Trophoblast cell (in vitro differentiated cells and primary cell): ENCODE results near the gene CDH20.
A peak's percentile ranks its signal among the peaks of the same experiment; 100 is the strongest.

Source experiments
- DNase-seq, 2 donors: peaks; one replicate each; pipeline ENCODE4 v3.0.0-alpha.2; 2016
- H2AFZ ChIP-seq: 2 replicates; pipeline ENCODE4 v1.6.1; 2013; ENCODE audit warnings: low read length, moderate library complexity, mild to moderate bottlenecking; ENCODE audit not compliant: insufficient read depth, poor library complexity
- H2AK5ac ChIP-seq: 2 replicates; pipeline ENCODE4 v1.6.1; 2013; ENCODE audit warnings: mild to moderate bottlenecking, low read length
- H2BK120ac ChIP-seq: 2 replicates; pipeline ENCODE4 v1.6.1; 2013; ENCODE audit warnings: low read length, mild to moderate bottlenecking, moderate library complexity; ENCODE audit not compliant: insufficient read depth, poor library complexity
- H2BK12ac ChIP-seq: 2 replicates; pipeline ENCODE4 v1.6.1; 2013; ENCODE audit warnings: mild to moderate bottlenecking, low read length, moderate library complexity
- H2BK5ac ChIP-seq: 2 replicates; pipeline ENCODE4 v1.6.1; 2013; ENCODE audit warnings: low read length, low read depth, moderate library complexity, mild to moderate bottlenecking; ENCODE audit not compliant: poor library complexity
- H3K14ac ChIP-seq: 2 replicates; pipeline ENCODE4 v1.6.1; 2013; ENCODE audit warnings: mild to moderate bottlenecking, low read length
- H3K18ac ChIP-seq: 2 replicates; pipeline ENCODE4 v1.6.1; 2013; ENCODE audit warnings: mild to moderate bottlenecking, low read length
- H3K23ac ChIP-seq: 2 replicates; pipeline ENCODE4 v1.6.1; 2013; ENCODE audit warnings: low read length
- H3K27ac ChIP-seq: 2 replicates; pipeline ENCODE4 v1.5.1; 2013; ENCODE audit warnings: low read depth, mild to moderate bottlenecking, inconsistent platforms, low read length, moderate library complexity
- H3K27me3 ChIP-seq: 2 replicates; pipeline ENCODE4 v1.6.1; 2013; ENCODE audit warnings: inconsistent platforms, mild to moderate bottlenecking, low read length, moderate library complexity; ENCODE audit not compliant: insufficient read depth
- H3K36me3 ChIP-seq, 2 experiments: 1 replicate in 1 of 2; 2 replicates in 1 of 2; pipeline ENCODE4 v1.6.1; 2013; ENCODE audit warnings: low read length in 2 of 2, mild to moderate bottlenecking in 2 of 2, moderate library complexity in 1 of 2; ENCODE audit not compliant: insufficient read depth in 2 of 2, control insufficient read depth in 1 of 2
- H3K4ac ChIP-seq: 2 replicates; pipeline ENCODE4 v1.6.1; 2013; ENCODE audit warnings: low read depth, mild to moderate bottlenecking, low read length, moderate library complexity
- H3K4me1 ChIP-seq, 2 experiments: 1 replicate in 1 of 2; 2 replicates in 1 of 2; pipeline ENCODE4 v1.6.1; 2013; ENCODE audit warnings: low read length in 2 of 2, mild to moderate bottlenecking in 2 of 2, moderate library complexity in 1 of 2; ENCODE audit not compliant: insufficient read depth in 2 of 2, control insufficient read depth in 1 of 2
- H3K4me2 ChIP-seq: 2 replicates; pipeline ENCODE4 v1.6.1; 2013; ENCODE audit warnings: inconsistent platforms, mild to moderate bottlenecking, low read length, moderate library complexity
- H3K4me3 ChIP-seq: 2 replicates; pipeline ENCODE4 v1.5.1; 2013; ENCODE audit warnings: mild to moderate bottlenecking, low read depth, low read length, inconsistent platforms
- H3K79me1 ChIP-seq: one replicate; pipeline ENCODE4 v1.6.1; 2013; ENCODE audit warnings: low read length
- H3K79me2 ChIP-seq: 2 replicates; pipeline ENCODE4 v1.6.1; 2013; ENCODE audit warnings: low read length, mild to moderate bottlenecking; ENCODE audit not compliant: control insufficient read depth, insufficient read depth, poor library complexity
- H3K9ac ChIP-seq: 2 replicates; pipeline ENCODE4 v1.6.1; 2013; ENCODE audit warnings: mild to moderate bottlenecking, low read length
- H3K9me3 ChIP-seq: 2 replicates; pipeline ENCODE4 v1.6.1; 2013; ENCODE audit warnings: low read depth, mild to moderate bottlenecking, control low read depth, inconsistent platforms, low read length; ENCODE audit not compliant: insufficient read depth
- H4K12ac ChIP-seq: 2 replicates; pipeline ENCODE4 v1.6.1; 2013; ENCODE audit warnings: low read depth, mild to moderate bottlenecking, low read length, moderate library complexity
- H4K8ac ChIP-seq: 2 replicates; pipeline ENCODE4 v1.6.1; 2013; ENCODE audit warnings: low read depth, mild to moderate bottlenecking, low read length, moderate library complexity
- H4K91ac ChIP-seq: one replicate; pipeline ENCODE4 v1.6.1; 2013; ENCODE audit warnings: low read depth, mild to moderate bottlenecking, low read length, moderate library complexity
- WGBS: extraction: QIAGEN DNeasy Blood & Tissue Kit; methylation state at CpG from one replicate; pipeline ENCODE4 v1.1.7; 2013; ENCODE audit warnings: missing lambda C conversion rate; ENCODE audit not compliant: insufficient read length, insufficient coverage; ENCODE audit errors: extremely low coverage; 5-methylcytosine and 5-hydroxymethylcytosine counted together

CDH20 gene

GRCh38 chr18:61474918-61475317 is 141.7 kb downstream of the CDH20 start:
- Histone ChIP-seq H3K18ac (no peak overlapping the region), H4K12ac (no peak overlapping the region), H2AFZ (no peak overlapping the region), H3K14ac (no peak overlapping the region), H2BK120ac (no peak overlapping the region), H2AK5ac (no peak overlapping the region), H3K27ac (peak overlapping the region; percentile 51), H3K4me2 (no peak overlapping the region), H3K9me3 (no peaks in the 10 kb centered on the region), H4K8ac (no peak overlapping the region), H3K9ac (no peak overlapping the region), H3K79me1 (peaks cover 8% of the 10 kb centered on the region), H3K4me1 (peaks cover 8 to 11% of the 10 kb centered on the region in 2 experiments), H3K36me3 (no peaks in the 10 kb centered on the region), H3K27me3 (no peaks in the 10 kb centered on the region), H2BK5ac (no peak overlapping the region), H3K4me3 (no peak overlapping the region), H4K91ac (no peak overlapping the region), H3K79me2 (no peaks in the 10 kb centered on the region), H3K23ac (no peak overlapping the region), H3K4ac (no peak overlapping the region), H2BK12ac (no peak overlapping the region)
- WGBS = no CpG with 5 or more reads among the region's 2 CpGs
- DNase-seq = peak; percentile 15 to 57

GRCh38 chr18:61475931-61476330 is 142.7 kb downstream of the CDH20 start:
- Histone ChIP-seq H3K9me3 (no peaks in the 10 kb centered on the region), H4K12ac (no peak overlapping the region), H2BK120ac (no peak overlapping the region), H3K36me3 (no peaks in the 10 kb centered on the region), H3K79me2 (no peaks in the 10 kb centered on the region), H3K79me1 (peaks cover 8% of the 10 kb centered on the region), H3K4me1 (peaks cover 8 to 11% of the 10 kb centered on the region in 2 experiments), H2AFZ (no peak overlapping the region), H2AK5ac (no peak overlapping the region), H3K27ac (peak overlapping the region; percentile 50), H3K14ac (no peak overlapping the region), H4K91ac (no peak overlapping the region), H3K23ac (no peak overlapping the region), H3K9ac (no peak overlapping the region), H3K18ac (no peak overlapping the region), H3K4ac (no peak overlapping the region), H3K27me3 (no peaks in the 10 kb centered on the region), H3K4me3 (no peak overlapping the region), H2BK5ac (no peak overlapping the region), H3K4me2 (no peak overlapping the region), H4K8ac (no peak overlapping the region), H2BK12ac (peak overlapping the region; percentile 71)
- WGBS = no CpG with 5 or more reads among the region's 5 CpGs
- DNase-seq = peak; percentile 44 to 61

GRCh38 chr18:61489334-61489733 is 156.1 kb downstream of the CDH20 start:
- H2BK5ac ChIP-seq = no peak overlapping the region
- no peak for DNase-seq
- no peak overlapping the region for H3K9ac ChIP-seq
- H2BK12ac ChIP-seq = no peak overlapping the region
- H3K4me3 ChIP-seq = no peak overlapping the region
- no peaks in the 10 kb centered on the region for H3K79me1 ChIP-seq
- no peaks in the 10 kb centered on the region for H3K79me2 ChIP-seq
- H3K4me2 ChIP-seq = no peak overlapping the region
- no peak overlapping the region for H4K12ac ChIP-seq
- H2AFZ ChIP-seq = no peak overlapping the region
- H4K8ac ChIP-seq = no peak overlapping the region
- H3K27ac ChIP-seq = no peak overlapping the region
- H3K4me1 ChIP-seq = no peaks in the 10 kb centered on the region
- H3K18ac ChIP-seq = no peak overlapping the region
- no peaks in the 10 kb centered on the region for H3K36me3 ChIP-seq
- no peak overlapping the region for H4K91ac ChIP-seq
- no peak overlapping the region for H3K14ac ChIP-seq
- WGBS = no CpG with 5 or more reads among the region's 3 CpGs
- H2AK5ac ChIP-seq = no peak overlapping the region
- no peak overlapping the region for H3K23ac ChIP-seq
- no peaks in the 10 kb centered on the region for H3K27me3 ChIP-seq
- H3K9me3 ChIP-seq = no peaks in the 10 kb centered on the region
- H2BK120ac ChIP-seq = no peak overlapping the region
- no peak overlapping the region for H3K4ac ChIP-seq

DNA sequence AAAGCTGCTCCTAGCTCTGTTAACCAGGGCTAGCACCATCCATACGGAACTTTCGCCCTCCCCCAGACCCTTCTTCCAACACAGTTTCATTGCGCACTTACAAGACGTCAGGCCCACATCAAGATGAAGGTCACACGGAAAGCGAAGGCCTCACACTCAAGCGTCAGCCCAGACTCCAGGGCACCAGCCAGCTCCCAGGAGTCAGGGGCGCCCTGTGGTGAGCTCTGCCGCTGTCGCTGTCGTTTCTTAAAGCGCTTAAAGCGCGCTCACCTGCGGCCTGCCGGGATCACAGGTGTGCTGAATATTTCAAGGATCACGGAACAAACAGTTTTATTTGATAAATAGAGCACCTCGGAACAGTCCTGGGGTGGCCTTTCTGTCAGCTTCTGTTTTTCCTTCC is 163.1 kb downstream of the CDH20 start:
- Histone ChIP-seq H3K4me2 (no peak overlapping the region), H3K18ac (no peak overlapping the region), H2AFZ (no peak overlapping the region), H2BK120ac (no peak overlapping the region), H3K79me1 (no peaks in the 10 kb centered on the region), H3K4me1 (no peaks in the 10 kb centered on the region), H3K23ac (no peak overlapping the region), H2BK12ac (no peak overlapping the region), H3K4me3 (no peak overlapping the region), H4K91ac (no peak overlapping the region), H3K9me3 (no peaks in the 10 kb centered on the region), H3K14ac (no peak overlapping the region), H3K27ac (no peak overlapping the region), H3K27me3 (no peaks in the 10 kb centered on the region), H2AK5ac (no peak overlapping the region), H4K12ac (no peak overlapping the region), H2BK5ac (no peak overlapping the region), H4K8ac (no peak overlapping the region), H3K9ac (no peak overlapping the region), H3K36me3 (no peaks in the 10 kb centered on the region), H3K79me2 (no peaks in the 10 kb centered on the region), H3K4ac (no peak overlapping the region)
- WGBS = no CpG with 5 or more reads among the region's 18 CpGs
- no peak for DNase-seq
